Mammary epithelial cell (primary cell): ENCODE measurements around the gene MAP3K10.

ENCODE experiments used
- EZH2 ChIP-seq: IDR thresholded peaks from 2 replicates; pipeline ENCODE4 v1.6.1; 2012; ENCODE audit warnings: low read length, inconsistent platforms, borderline replicate concordance
- TF ChIP-seq, protein P1 (sequence below), 2 donors: IDR thresholded peaks in 1 of 2; conservative IDR thresholded peaks in 1 of 2; 2 replicates each; pipeline ENCODE4 v1.5.1; 2011 to 2012; ENCODE audit warnings: inconsistent platforms in 2 of 2, low read length in 2 of 2, mild to moderate bottlenecking in 2 of 2, control low read depth in 1 of 2, low read depth in 1 of 2; ENCODE audit not compliant: insufficient read depth in 1 of 2; ENCODE audit errors: extremely low read depth in 1 of 2

GRCh38 chr19:40221858-40222619 is 30.8 kb downstream of the MAP3K10 start:
- TF ChIP-seq, protein P1, sequence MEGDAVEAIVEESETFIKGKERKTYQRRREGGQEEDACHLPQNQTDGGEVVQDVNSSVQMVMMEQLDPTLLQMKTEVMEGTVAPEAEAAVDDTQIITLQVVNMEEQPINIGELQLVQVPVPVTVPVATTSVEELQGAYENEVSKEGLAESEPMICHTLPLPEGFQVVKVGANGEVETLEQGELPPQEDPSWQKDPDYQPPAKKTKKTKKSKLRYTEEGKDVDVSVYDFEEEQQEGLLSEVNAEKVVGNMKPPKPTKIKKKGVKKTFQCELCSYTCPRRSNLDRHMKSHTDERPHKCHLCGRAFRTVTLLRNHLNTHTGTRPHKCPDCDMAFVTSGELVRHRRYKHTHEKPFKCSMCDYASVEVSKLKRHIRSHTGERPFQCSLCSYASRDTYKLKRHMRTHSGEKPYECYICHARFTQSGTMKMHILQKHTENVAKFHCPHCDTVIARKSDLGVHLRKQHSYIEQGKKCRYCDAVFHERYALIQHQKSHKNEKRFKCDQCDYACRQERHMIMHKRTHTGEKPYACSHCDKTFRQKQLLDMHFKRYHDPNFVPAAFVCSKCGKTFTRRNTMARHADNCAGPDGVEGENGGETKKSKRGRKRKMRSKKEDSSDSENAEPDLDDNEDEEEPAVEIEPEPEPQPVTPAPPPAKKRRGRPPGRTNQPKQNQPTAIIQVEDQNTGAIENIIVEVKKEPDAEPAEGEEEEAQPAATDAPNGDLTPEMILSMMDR (conservative IDR thresholded peaks at IDR 0.05 in 1 of 2, IDR thresholded peaks at IDR 0.05 in 1 of 2; ENCODE audit: extremely low read depth in 1 of 2, insufficient read depth in 1 of 2, low read depth in 1 of 2, low read length in 2 of 2), result peak; percentile 75 to 85
- no peak for TF ChIP-seq EZH2
